SK-N-SH treated with all-trans-retinoic acid at 6 μM for 48 hours (cell line): ENCODE measurements around the gene CAPN11.

Source experiments
- ESRRG ChIP-seq: fragments of 250-450 bp; sonication (Bioruptor Pico); IDR thresholded peaks from 2 replicates; pipeline ENCODE4 v1.6.1; 2021; ENCODE audit warnings: mild to moderate bottlenecking
- GLIS3 ChIP-seq: fragments of 250-450 bp; sonication (Bioruptor Pico); IDR thresholded peaks from 2 replicates; pipeline ENCODE4 v1.5.0; 2020; ENCODE audit warnings: mild to moderate bottlenecking, moderate library complexity
- RARB ChIP-seq: fragments of 250-450 bp; sonication (Bioruptor Pico); IDR thresholded peaks from 2 replicates; pipeline ENCODE4 v1.8.0; 2021; ENCODE audit warnings: mild to moderate bottlenecking, moderate library complexity
- ZFP3 ChIP-seq: fragments of 250-450 bp; sonication (Bioruptor Pico); IDR thresholded peaks from 2 replicates; pipeline ENCODE4 v1.5.0; 2020; ENCODE audit warnings: mild to moderate bottlenecking, moderate library complexity

- no peak for TF ChIP-seq ZFP3 (CRISPR knock-in tag)
- TF ChIP-seq RARB (CRISPR knock-in tag): no peak
- TF ChIP-seq GLIS3: no peak
- no peak for TF ChIP-seq ESRRG
Observed at GRCh38 chr6:44145839-44146238, 12.8 kb upstream of the CAPN11 start.
